ENCODE measurements around the gene GARNL3. TPM values are rescaled to one million over a fixed set of nuclear protein-coding genes. Genes with fewer than 3 reads are reported as not detected.

Gene GARNL3
- total RNA-seq, 1 experiment from 2014 or later, result 1.2 TPM

- H3K36me3 ChIP-seq (ENCODE audit: insufficient read depth, low read length), result no peaks in the 10 kb centered on the region
- H3K9me2 ChIP-seq (replicated peaks; ENCODE audit: insufficient read depth, low read length), result no peaks in the 10 kb centered on the region
- no peak for DNase-seq
These were observed 2.0 kb upstream of the GARNL3 start for GRCh38 chr9:127262602-127263001.

GRCh38 chr9:127263237-127263636 lies 1.3 kb upstream of the GARNL3 start:
- Histone ChIP-seq H3K79me2 (ENCODE audit: low read length) (no peaks in the 10 kb centered on the region), H3K4me2 (ENCODE audit: low read depth, low read length, poor library complexity, severe bottlenecking) (no peak overlapping the region), H3K4me1 (ENCODE audit: low read length) (no peaks in the 10 kb centered on the region), H2AFZ (ENCODE audit: low read length) (no peak overlapping the region), H3K36me3 (ENCODE audit: insufficient read depth, low read length) (no peaks in the 10 kb centered on the region), H3K4me3 (ENCODE audit: low read length) (no peak overlapping the region), H3K9me3 (ENCODE audit: low read length) (no peaks in the 10 kb centered on the region), H4K20me1 (ENCODE audit: insufficient read depth, low read depth, low read length) (no peaks in the 10 kb centered on the region), H3K9me2 (replicated peaks; ENCODE audit: insufficient read depth, low read length) (no peaks in the 10 kb centered on the region), H3K9ac (ENCODE audit: low read length) (no peak overlapping the region), H3K27ac (ENCODE audit: low read length) (no peak overlapping the region), H3K27me3 (ENCODE audit: low read length) (no peaks in the 10 kb centered on the region)
- DNase-seq, result no peak

More at GRCh38 chr9:127262602-127263001, 2.0 kb upstream of the GARNL3 start:
- Histone ChIP-seq H3K27me3 (ENCODE audit: low read length) (no peaks in the 10 kb centered on the region), H3K9ac (ENCODE audit: low read length) (no peak overlapping the region), H3K9me3 (ENCODE audit: low read length) (no peaks in the 10 kb centered on the region), H3K79me2 (ENCODE audit: low read length) (no peaks in the 10 kb centered on the region), H3K4me3 (ENCODE audit: low read length) (no peak overlapping the region), H3K4me1 (ENCODE audit: low read length) (no peaks in the 10 kb centered on the region), H3K27ac (ENCODE audit: low read length) (no peak overlapping the region), H3K4me2 (ENCODE audit: low read depth, low read length, poor library complexity, severe bottlenecking) (no peak overlapping the region), H4K20me1 (ENCODE audit: insufficient read depth, low read depth, low read length) (no peaks in the 10 kb centered on the region), H2AFZ (ENCODE audit: low read length) (no peak overlapping the region)

DNA sequence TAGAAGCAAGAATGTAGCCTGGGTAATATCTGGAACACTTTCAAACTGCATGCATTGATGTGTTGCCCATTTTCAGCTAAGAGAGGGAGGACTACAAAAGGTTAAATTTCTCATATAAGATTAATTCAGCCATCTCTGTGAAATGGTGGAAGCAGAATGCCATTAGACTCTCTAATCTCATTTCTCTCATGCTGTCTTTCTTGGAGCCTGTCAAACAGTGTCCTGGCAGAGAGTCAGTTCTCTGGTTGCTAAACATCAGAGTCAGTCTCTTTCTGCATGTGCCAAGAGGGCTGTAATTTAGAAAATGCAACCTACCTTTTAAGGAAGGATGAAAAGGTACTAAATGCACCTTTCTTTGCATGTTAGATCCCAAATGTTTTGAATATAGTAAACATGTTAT lies 910 bp upstream of the GARNL3 start:
- H3K36me3 ChIP-seq (ENCODE audit: insufficient read depth, low read length), result no peaks in the 10 kb centered on the region
- H3K4me1 ChIP-seq (ENCODE audit: low read length), result no peaks in the 10 kb centered on the region
- no peaks in the 10 kb centered on the region for H4K20me1 ChIP-seq (ENCODE audit: insufficient read depth, low read depth, low read length)
- H2AFZ ChIP-seq (ENCODE audit: low read length), result no peak overlapping the region
- H3K27me3 ChIP-seq (ENCODE audit: low read length), result no peaks in the 10 kb centered on the region
- H3K27ac ChIP-seq (ENCODE audit: low read length), result no peak overlapping the region
- H3K4me2 ChIP-seq (ENCODE audit: low read depth, low read length, poor library complexity, severe bottlenecking), result no peak overlapping the region
- no peaks in the 10 kb centered on the region for H3K9me3 ChIP-seq (ENCODE audit: low read length)
- H3K9me2 ChIP-seq (replicated peaks; ENCODE audit: insufficient read depth, low read length), result no peaks in the 10 kb centered on the region
- H3K9ac ChIP-seq (ENCODE audit: low read length), result no peak overlapping the region
- H3K4me3 ChIP-seq (ENCODE audit: low read length), result no peak overlapping the region
- H3K79me2 ChIP-seq (ENCODE audit: low read length), result no peaks in the 10 kb centered on the region
- DNase-seq, result no peak

DNA sequence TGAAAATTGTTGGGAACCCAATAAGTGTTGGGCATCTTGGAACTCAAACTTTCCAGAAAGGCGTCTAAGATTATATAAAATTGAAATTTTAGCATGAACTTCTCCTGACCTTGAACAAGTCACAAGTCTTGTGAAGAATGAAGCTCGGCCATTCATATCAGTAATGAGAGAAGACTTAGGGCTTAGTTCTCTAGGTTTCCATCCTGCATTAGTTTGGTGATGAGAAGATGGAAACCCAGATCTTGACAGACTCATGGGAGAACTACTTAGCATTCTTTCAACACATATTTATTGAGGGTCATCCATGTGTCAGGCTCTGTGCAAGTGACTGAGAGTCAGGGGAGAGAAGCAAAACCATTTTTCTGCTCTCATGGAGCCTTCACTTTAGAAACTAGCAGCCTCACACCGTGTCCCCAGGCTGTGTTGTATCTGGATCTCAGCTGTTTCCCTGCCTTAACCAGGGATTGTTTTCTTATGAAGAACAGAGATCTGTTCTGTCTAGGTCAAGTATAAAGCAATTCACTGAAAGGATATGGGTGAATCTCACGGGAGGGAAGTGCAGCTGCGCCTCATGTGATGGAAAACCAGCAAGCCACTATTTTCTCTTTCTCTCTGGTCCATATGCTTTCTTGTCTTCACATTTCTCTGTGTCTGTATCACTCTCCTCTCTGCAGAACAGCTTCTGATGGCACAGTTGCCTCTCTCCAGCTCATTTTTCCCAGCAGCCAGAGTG lies 3.4 kb downstream of the GARNL3 start:
- H3K9me3 ChIP-seq (ENCODE audit: low read length), result no peaks in the 10 kb centered on the region
- H3K79me2 ChIP-seq (ENCODE audit: low read length), result no peaks in the 10 kb centered on the region
- H3K4me2 ChIP-seq (ENCODE audit: low read depth, low read length, poor library complexity, severe bottlenecking), result no peak overlapping the region
- no peak for DNase-seq
- H3K27me3 ChIP-seq (ENCODE audit: low read length), result no peaks in the 10 kb centered on the region
- no peak overlapping the region for H3K27ac ChIP-seq (ENCODE audit: low read length)
- H4K20me1 ChIP-seq (ENCODE audit: insufficient read depth, low read depth, low read length), result no peaks in the 10 kb centered on the region
- H2AFZ ChIP-seq (ENCODE audit: low read length), result no peak overlapping the region
- H3K36me3 ChIP-seq (ENCODE audit: insufficient read depth, low read length), result no peaks in the 10 kb centered on the region
- no peak overlapping the region for H3K9ac ChIP-seq (ENCODE audit: low read length)
- no peaks in the 10 kb centered on the region for H3K4me1 ChIP-seq (ENCODE audit: low read length)
- no peaks in the 10 kb centered on the region for H3K9me2 ChIP-seq (replicated peaks; ENCODE audit: insufficient read depth, low read length)
- H3K4me3 ChIP-seq (ENCODE audit: low read length), result no peak overlapping the region

GRCh38 chr9:127269449-127269848 lies 4.9 kb downstream of the GARNL3 start:
- Histone ChIP-seq H3K9me3 (ENCODE audit: low read length) (no peaks in the 10 kb centered on the region), H3K79me2 (ENCODE audit: low read length) (no peaks in the 10 kb centered on the region), H3K9ac (ENCODE audit: low read length) (no peak overlapping the region), H2AFZ (ENCODE audit: low read length) (no peak overlapping the region), H3K27me3 (ENCODE audit: low read length) (no peaks in the 10 kb centered on the region), H3K4me1 (ENCODE audit: low read length) (no peaks in the 10 kb centered on the region), H3K9me2 (replicated peaks; ENCODE audit: insufficient read depth, low read length) (no peaks in the 10 kb centered on the region), H3K36me3 (ENCODE audit: insufficient read depth, low read length) (no peaks in the 10 kb centered on the region), H3K27ac (ENCODE audit: low read length) (no peak overlapping the region), H3K4me2 (ENCODE audit: low read depth, low read length, poor library complexity, severe bottlenecking) (no peak overlapping the region), H3K4me3 (ENCODE audit: low read length) (no peak overlapping the region), H4K20me1 (ENCODE audit: insufficient read depth, low read depth, low read length) (no peaks in the 10 kb centered on the region)
- no peak for DNase-seq

DNA sequence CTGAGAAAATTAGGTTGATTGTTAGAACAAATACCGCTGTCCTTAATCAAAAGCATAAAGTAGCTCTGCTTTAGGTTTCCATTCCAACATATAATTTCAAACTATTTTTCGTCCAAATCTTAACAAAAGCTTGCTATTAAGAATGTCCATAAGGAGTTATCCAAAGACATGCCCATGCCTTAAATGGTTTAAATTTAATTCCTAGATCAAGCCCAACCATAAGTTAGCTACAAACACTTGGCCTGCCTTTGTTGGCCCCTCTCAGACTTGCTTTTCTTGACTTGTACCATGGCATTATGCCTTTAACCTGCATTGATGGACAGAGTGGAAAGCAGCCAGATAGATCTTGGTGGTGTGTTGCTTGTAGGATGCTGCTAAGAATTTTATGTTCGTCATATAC lies 8.8 kb downstream of the GARNL3 start:
- no peak overlapping the region for H2AFZ ChIP-seq (ENCODE audit: low read length)
- no peak overlapping the region for H3K4me3 ChIP-seq (ENCODE audit: low read length)
- no peak for DNase-seq
- H3K9me3 ChIP-seq (ENCODE audit: low read length), result no peaks in the 10 kb centered on the region
- H3K9ac ChIP-seq (ENCODE audit: low read length), result no peak overlapping the region
- no peak overlapping the region for H3K4me2 ChIP-seq (ENCODE audit: low read depth, low read length, poor library complexity, severe bottlenecking)
- H3K27ac ChIP-seq (ENCODE audit: low read length), result no peak overlapping the region
- H3K27me3 ChIP-seq (ENCODE audit: low read length), result no peaks in the 10 kb centered on the region
- H4K20me1 ChIP-seq (ENCODE audit: insufficient read depth, low read depth, low read length), result no peaks in the 10 kb centered on the region
- no peaks in the 10 kb centered on the region for H3K36me3 ChIP-seq (ENCODE audit: insufficient read depth, low read length)
- H3K4me1 ChIP-seq (ENCODE audit: low read length), result peaks cover 11% of the 10 kb centered on the region
- no peaks in the 10 kb centered on the region for H3K79me2 ChIP-seq (ENCODE audit: low read length)
- H3K9me2 ChIP-seq (replicated peaks; ENCODE audit: insufficient read depth, low read length), result no peaks in the 10 kb centered on the region

GRCh38 chr9:127277099-127277498 lies 12.5 kb downstream of the GARNL3 start:
- H3K9me3 ChIP-seq (ENCODE audit: low read length), result no peaks in the 10 kb centered on the region
- no peaks in the 10 kb centered on the region for H3K9me2 ChIP-seq (replicated peaks; ENCODE audit: insufficient read depth, low read length)
- no peak overlapping the region for H3K4me3 ChIP-seq (ENCODE audit: low read length)
- H3K27ac ChIP-seq (ENCODE audit: low read length), result no peak overlapping the region
- no peak overlapping the region for H3K9ac ChIP-seq (ENCODE audit: low read length)
- no peaks in the 10 kb centered on the region for H4K20me1 ChIP-seq (ENCODE audit: insufficient read depth, low read depth, low read length)
- H2AFZ ChIP-seq (ENCODE audit: low read length), result no peak overlapping the region
- H3K27me3 ChIP-seq (ENCODE audit: low read length), result no peaks in the 10 kb centered on the region
- no peaks in the 10 kb centered on the region for H3K36me3 ChIP-seq (ENCODE audit: insufficient read depth, low read length)
- no peak for DNase-seq
- peaks cover 22% of the 10 kb centered on the region for H3K4me1 ChIP-seq (ENCODE audit: low read length)
- no peaks in the 10 kb centered on the region for H3K79me2 ChIP-seq (ENCODE audit: low read length)
- H3K4me2 ChIP-seq (ENCODE audit: low read depth, low read length, poor library complexity, severe bottlenecking), result no peak overlapping the region

GRCh38 chr9:127277770-127278169 lies 13.2 kb downstream of the GARNL3 start:
- Histone ChIP-seq H3K27ac (ENCODE audit: low read length) (no peak overlapping the region), H3K9ac (ENCODE audit: low read length) (no peak overlapping the region), H2AFZ (ENCODE audit: low read length) (no peak overlapping the region), H4K20me1 (ENCODE audit: insufficient read depth, low read depth, low read length) (no peaks in the 10 kb centered on the region), H3K9me2 (replicated peaks; ENCODE audit: insufficient read depth, low read length) (no peaks in the 10 kb centered on the region), H3K9me3 (ENCODE audit: low read length) (no peaks in the 10 kb centered on the region), H3K79me2 (ENCODE audit: low read length) (no peaks in the 10 kb centered on the region), H3K4me1 (ENCODE audit: low read length) (peaks cover 22% of the 10 kb centered on the region), H3K4me2 (ENCODE audit: low read depth, low read length, poor library complexity, severe bottlenecking) (no peak overlapping the region), H3K27me3 (ENCODE audit: low read length) (no peaks in the 10 kb centered on the region), H3K4me3 (ENCODE audit: low read length) (no peak overlapping the region), H3K36me3 (ENCODE audit: insufficient read depth, low read length) (no peaks in the 10 kb centered on the region)
- DNase-seq, result no peak
